ENCODE data around the gene HSPA9.

Gene HSPA9

GRCh38 chr5:138560971-138561370 lies 14.2 kb downstream of the HSPA9 start:
- Histone ChIP-seq H3K36me3 (ENCODE audit: control insufficient read depth, insufficient read depth, low read length) (peaks cover 52% of the 10 kb centered on the region; the same call in 1 of the 2 replicates), H3K9me3 (ENCODE audit: control insufficient read depth, insufficient read depth, low read length) (no peaks in the 10 kb centered on the region), H3K27me3 (ENCODE audit: control insufficient read depth, insufficient read depth, low read length) (no peaks in the 10 kb centered on the region; the same call in 1 of the 2 replicates), H3K4me1 (ENCODE audit: control insufficient read depth, insufficient read depth, low read length) (no peaks in the 10 kb centered on the region), H3K4me3 (ENCODE audit: low read length) (no peak overlapping the region), H3K27ac (ENCODE audit: low read length) (no peak overlapping the region)
- no peak for DNase-seq (ENCODE audit: low read depth, low spot score)
- WGBS (ENCODE audit: insufficient coverage, insufficient read length) = no CpG with 5 or more reads among the region's 6 CpGs

GRCh38 chr5:138559937-138560336 lies 15.3 kb downstream of the HSPA9 start:
- no peaks in the 10 kb centered on the region for H3K9me3 ChIP-seq (ENCODE audit: control insufficient read depth, insufficient read depth, low read length)
- H3K4me1 ChIP-seq (ENCODE audit: control insufficient read depth, insufficient read depth, low read length) = no peaks in the 10 kb centered on the region
- H3K27me3 ChIP-seq (ENCODE audit: control insufficient read depth, insufficient read depth, low read length) = no peaks in the 10 kb centered on the region; the same call in 1 of the 2 replicates
- WGBS (ENCODE audit: insufficient coverage, insufficient read length) = no CpG with 5 or more reads among the region's 7 CpGs
- no peak overlapping the region for H3K4me3 ChIP-seq (ENCODE audit: low read length)
- peaks cover 42% of the 10 kb centered on the region; the same call in 1 of the 2 replicates for H3K36me3 ChIP-seq (ENCODE audit: control insufficient read depth, insufficient read depth, low read length)
- no peak for DNase-seq (ENCODE audit: low read depth, low spot score)
- no peak overlapping the region for H3K27ac ChIP-seq (ENCODE audit: low read length)

DNA sequence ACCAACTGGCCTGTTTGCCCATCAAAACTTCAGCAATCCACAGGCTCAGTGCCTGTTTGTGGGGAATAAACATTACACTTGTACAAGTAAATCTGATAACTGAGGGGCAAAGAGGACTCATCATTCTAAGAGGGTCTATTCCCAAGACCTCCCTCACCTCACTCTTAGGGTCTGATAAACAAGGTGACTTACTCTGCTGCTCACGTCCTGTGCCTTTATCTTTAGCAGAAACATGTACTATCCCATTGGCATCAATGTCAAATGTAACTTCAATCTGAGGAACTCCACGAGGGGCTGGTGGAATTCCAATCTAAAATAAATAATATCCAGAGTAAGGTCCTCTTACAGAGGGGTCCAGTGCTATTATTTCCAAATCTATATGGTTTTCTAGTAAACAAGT lies 17.5 kb downstream of the HSPA9 start:
- Histone ChIP-seq H3K27ac (ENCODE audit: low read length) (no peak overlapping the region), H3K36me3 (ENCODE audit: control insufficient read depth, insufficient read depth, low read length) (peaks cover 37% of the 10 kb centered on the region; the same call in 1 of the 2 replicates), H3K27me3 (ENCODE audit: control insufficient read depth, insufficient read depth, low read length) (no peaks in the 10 kb centered on the region; the same call in 1 of the 2 replicates), H3K4me1 (ENCODE audit: control insufficient read depth, insufficient read depth, low read length) (no peaks in the 10 kb centered on the region), H3K4me3 (ENCODE audit: low read length) (no peak overlapping the region), H3K9me3 (ENCODE audit: control insufficient read depth, insufficient read depth, low read length) (no peaks in the 10 kb centered on the region)
- no CpG with 5 or more reads among the region's 2 CpGs for WGBS (ENCODE audit: insufficient coverage, insufficient read length)
- no peak for DNase-seq (ENCODE audit: low read depth, low spot score)

DNA sequence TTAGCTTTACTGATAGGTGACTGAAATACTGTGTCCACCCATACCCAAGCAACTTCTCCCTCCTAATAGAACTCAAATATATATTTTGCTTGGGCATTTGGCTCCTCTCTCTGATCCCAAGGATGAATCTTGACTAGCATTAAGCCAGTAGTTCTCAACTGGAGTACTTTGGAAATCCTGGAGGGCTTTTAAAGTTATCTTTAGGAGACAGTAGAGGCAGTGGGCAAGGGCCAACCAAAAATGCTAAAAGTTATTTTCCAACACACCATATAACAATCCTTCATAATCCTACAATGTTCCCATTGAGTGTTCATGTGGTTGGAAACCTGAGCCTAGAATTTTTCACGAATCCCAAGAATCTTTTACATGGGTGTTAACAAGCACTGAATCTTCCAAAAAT lies 21.1 kb downstream of the HSPA9 start:
- H3K27ac ChIP-seq (ENCODE audit: low read length) = no peak overlapping the region

DNA sequence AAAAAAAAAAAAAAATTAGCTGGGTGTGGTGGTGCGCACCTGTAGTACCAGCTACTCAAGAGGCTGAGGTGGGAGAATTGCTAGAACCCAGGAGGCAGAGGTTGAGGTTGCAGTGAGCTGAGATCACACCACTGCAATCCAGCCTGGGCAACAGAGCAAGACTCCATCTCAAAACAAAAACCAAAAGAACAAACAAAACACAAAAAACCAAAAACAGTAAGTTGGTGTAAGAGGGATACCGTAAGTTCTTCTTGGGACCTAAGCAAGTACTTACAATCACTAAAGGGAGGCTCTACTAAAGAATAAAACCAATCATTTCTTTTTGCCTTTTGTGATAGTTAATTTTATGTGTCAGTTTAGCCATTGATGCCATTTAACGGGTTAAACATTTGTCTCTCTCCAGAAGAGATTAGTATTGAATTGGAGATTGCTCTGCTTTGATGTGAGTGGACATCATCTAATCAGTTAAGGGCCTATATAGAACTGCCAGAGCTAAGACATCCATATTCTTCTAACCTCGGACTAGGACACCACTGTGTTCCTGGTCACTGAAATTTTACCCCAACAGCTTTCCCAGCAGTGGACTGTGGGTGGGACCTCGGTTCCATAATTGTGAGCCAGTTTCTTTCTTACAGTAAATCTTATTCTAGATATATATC lies 21.6 kb downstream of the HSPA9 start:
- H3K4me3 ChIP-seq (ENCODE audit: low read length) = no peak overlapping the region
- no peak for DNase-seq (ENCODE audit: low read depth, low spot score)
- H3K36me3 ChIP-seq (ENCODE audit: control insufficient read depth, insufficient read depth, low read length) = peaks cover 21% of the 10 kb centered on the region; the same call in 1 of the 2 replicates
- H3K9me3 ChIP-seq (ENCODE audit: control insufficient read depth, insufficient read depth, low read length) = no peaks in the 10 kb centered on the region
- no peaks in the 10 kb centered on the region; the same call in 1 of the 2 replicates for H3K27me3 ChIP-seq (ENCODE audit: control insufficient read depth, insufficient read depth, low read length)
- no CpG with 5 or more reads among the region's 5 CpGs for WGBS (ENCODE audit: insufficient coverage, insufficient read length)
- no peak overlapping the region for H3K27ac ChIP-seq (ENCODE audit: low read length)
- H3K4me1 ChIP-seq (ENCODE audit: control insufficient read depth, insufficient read depth, low read length) = no peaks in the 10 kb centered on the region

More for the DNA sequence above, 21.1 kb downstream of the HSPA9 start:
- Histone ChIP-seq H3K27me3 (ENCODE audit: control insufficient read depth, insufficient read depth, low read length) (no peaks in the 10 kb centered on the region; the same call in 1 of the 2 replicates), H3K36me3 (ENCODE audit: control insufficient read depth, insufficient read depth, low read length) (peaks cover 23% of the 10 kb centered on the region; the same call in 1 of the 2 replicates), H3K9me3 (ENCODE audit: control insufficient read depth, insufficient read depth, low read length) (no peaks in the 10 kb centered on the region), H3K4me3 (ENCODE audit: low read length) (no peak overlapping the region), H3K4me1 (ENCODE audit: control insufficient read depth, insufficient read depth, low read length) (no peaks in the 10 kb centered on the region)
- WGBS (ENCODE audit: insufficient coverage, insufficient read length) = no CpG with 5 or more reads among the region's 1 CpG
- no peak for DNase-seq (ENCODE audit: low read depth, low spot score)

- H3K36me3 ChIP-seq (ENCODE audit: control insufficient read depth, insufficient read depth, low read length) = peaks cover 13% of the 10 kb centered on the region; the same call in 1 of the 2 replicates
Observed at GRCh38 chr5:138552657-138553056, 22.5 kb downstream of the HSPA9 start.

GRCh38 chr5:138549414-138549813 lies 25.8 kb downstream of the HSPA9 start:
- Histone ChIP-seq H3K4me3 (ENCODE audit: low read length) (no peak overlapping the region), H3K36me3 (ENCODE audit: control insufficient read depth, insufficient read depth, low read length) (no peaks in the 10 kb centered on the region), H3K4me1 (ENCODE audit: control insufficient read depth, insufficient read depth, low read length) (no peaks in the 10 kb centered on the region), H3K27ac (ENCODE audit: low read length) (no peak overlapping the region), H3K9me3 (ENCODE audit: control insufficient read depth, insufficient read depth, low read length) (no peaks in the 10 kb centered on the region), H3K27me3 (ENCODE audit: control insufficient read depth, insufficient read depth, low read length) (no peaks in the 10 kb centered on the region)
- DNase-seq (ENCODE audit: low read depth, low spot score) = no peak
- WGBS (ENCODE audit: insufficient coverage, insufficient read length) = no CpG with 5 or more reads among the region's 5 CpGs

More at GRCh38 chr5:138552657-138553056, 22.5 kb downstream of the HSPA9 start:
- WGBS (ENCODE audit: insufficient coverage, insufficient read length) = no CpG with 5 or more reads among the region's 4 CpGs
- no peaks in the 10 kb centered on the region for H3K9me3 ChIP-seq (ENCODE audit: control insufficient read depth, insufficient read depth, low read length)
- no peak overlapping the region for H3K27ac ChIP-seq (ENCODE audit: low read length)
- DNase-seq (ENCODE audit: low read depth, low spot score) = no peak
- H3K27me3 ChIP-seq (ENCODE audit: control insufficient read depth, insufficient read depth, low read length) = no peaks in the 10 kb centered on the region; the same call in 1 of the 2 replicates
- no peaks in the 10 kb centered on the region for H3K4me1 ChIP-seq (ENCODE audit: control insufficient read depth, insufficient read depth, low read length)
- H3K4me3 ChIP-seq (ENCODE audit: low read length) = no peak overlapping the region

DNA sequence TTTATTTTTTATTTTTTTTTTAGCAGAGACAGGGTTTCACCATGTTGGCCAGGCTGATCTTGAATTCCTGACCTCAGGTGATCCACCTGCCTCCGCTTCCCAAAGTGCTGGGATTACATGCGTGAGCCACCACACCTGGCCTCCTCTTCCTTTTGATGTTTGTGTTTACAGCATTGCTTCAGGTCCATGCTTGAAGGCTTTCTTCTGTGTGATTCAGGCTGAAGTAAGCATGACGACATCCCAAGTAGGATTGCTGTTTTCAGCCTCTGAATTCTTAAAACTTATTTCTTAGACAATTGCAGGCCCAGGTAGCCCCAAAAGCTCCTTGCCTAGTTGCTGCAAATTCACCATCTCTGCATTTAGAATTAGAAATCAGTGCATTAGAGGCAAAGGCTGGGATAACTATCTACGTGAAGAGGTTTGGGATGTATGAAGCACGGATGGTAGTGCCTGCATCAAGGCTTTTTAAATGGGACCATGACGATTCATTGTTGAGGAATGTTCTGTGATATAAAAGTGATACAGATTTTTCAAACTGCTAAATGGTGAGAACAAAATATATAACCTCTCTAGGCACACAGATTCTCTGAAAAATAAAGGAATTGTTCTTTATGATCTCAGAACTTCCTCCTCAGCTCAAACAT lies 29.2 kb downstream of the HSPA9 start:
- no peaks in the 10 kb centered on the region for H3K36me3 ChIP-seq (ENCODE audit: control insufficient read depth, insufficient read depth, low read length)
- H3K27me3 ChIP-seq (ENCODE audit: control insufficient read depth, insufficient read depth, low read length) = no peaks in the 10 kb centered on the region
- no peak overlapping the region for H3K4me3 ChIP-seq (ENCODE audit: low read length)
- no peaks in the 10 kb centered on the region for H3K9me3 ChIP-seq (ENCODE audit: control insufficient read depth, insufficient read depth, low read length)
- DNase-seq (ENCODE audit: low read depth, low spot score) = no peak
- WGBS (ENCODE audit: insufficient coverage, insufficient read length) = no CpG with 5 or more reads among the region's 6 CpGs
- no peaks in the 10 kb centered on the region for H3K4me1 ChIP-seq (ENCODE audit: control insufficient read depth, insufficient read depth, low read length)
- H3K27ac ChIP-seq (ENCODE audit: low read length) = no peak overlapping the region

- WGBS (ENCODE audit: insufficient coverage, insufficient read length) = no CpG with 5 or more reads among the region's 16 CpGs
- peak overlapping the region; percentile 64; the same call in 1 of the 2 replicates for H3K4me3 ChIP-seq (ENCODE audit: low read length)
- H3K27me3 ChIP-seq (ENCODE audit: control insufficient read depth, insufficient read depth, low read length) = no peaks in the 10 kb centered on the region
- no peaks in the 10 kb centered on the region for H3K9me3 ChIP-seq (ENCODE audit: control insufficient read depth, insufficient read depth, low read length)
- H3K27ac ChIP-seq (ENCODE audit: low read length) = no peak overlapping the region
- DNase-seq (ENCODE audit: low read depth, low spot score) = no peak
- H3K4me1 ChIP-seq (ENCODE audit: control insufficient read depth, insufficient read depth, low read length) = no peaks in the 10 kb centered on the region
- H3K36me3 ChIP-seq (ENCODE audit: control insufficient read depth, insufficient read depth, low read length) = no peaks in the 10 kb centered on the region
Observed at GRCh38 chr5:138544181-138545134, 30.7 kb downstream of the HSPA9 start.

DNA sequence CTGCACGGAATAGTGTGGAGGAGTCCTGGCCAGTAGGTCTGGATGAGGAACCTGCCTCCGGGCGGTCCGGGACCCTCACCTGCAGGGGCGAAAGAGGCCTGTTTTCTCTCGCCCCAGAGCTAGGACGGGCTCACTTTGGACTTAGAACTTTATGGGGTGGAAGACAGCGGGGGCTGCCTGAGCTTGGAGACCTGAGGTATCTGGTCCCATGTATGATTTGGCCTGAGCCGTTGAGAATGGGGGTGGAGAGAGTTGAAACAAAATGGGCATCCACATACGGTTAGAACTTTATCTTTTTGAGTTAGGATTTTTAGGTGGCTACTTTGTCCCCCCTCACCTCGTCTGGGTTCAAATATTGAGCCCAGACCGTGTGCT lies 31.5 kb downstream of the HSPA9 start:
- Histone ChIP-seq H3K36me3 (ENCODE audit: control insufficient read depth, insufficient read depth, low read length) (no peaks in the 10 kb centered on the region; the same call in 1 of the 2 replicates), H3K27ac (ENCODE audit: low read length) (no peak overlapping the region), H3K4me1 (ENCODE audit: control insufficient read depth, insufficient read depth, low read length) (no peaks in the 10 kb centered on the region), H3K4me3 (ENCODE audit: low read length) (peak overlapping the region; percentile 64), H3K27me3 (ENCODE audit: control insufficient read depth, insufficient read depth, low read length) (no peaks in the 10 kb centered on the region), H3K9me3 (ENCODE audit: control insufficient read depth, insufficient read depth, low read length) (no peaks in the 10 kb centered on the region)
- no CpG with 5 or more reads among the region's 12 CpGs for WGBS (ENCODE audit: insufficient coverage, insufficient read length)
- DNase-seq (ENCODE audit: low read depth, low spot score) = no peak

Data from iPS DF 6.9 (cell line).